Stimulated activated naive CD4-positive, alpha-beta T cell treated with Interleukin-2 at 50 U/mL for 16 hours (primary cell): ENCODE measurements around the gene C1orf105.
"Not testable (repeated sequence)": the region's sequence is repeated elsewhere in the genome, so short reads cannot be mapped to it uniquely, and the experiment has no call there.

Experiments used
- DNase-seq: peaks from one replicate; lab custom pipeline; 2025; lab: John Stamatoyannopoulos, UW

C1orf105 gene

DNA sequence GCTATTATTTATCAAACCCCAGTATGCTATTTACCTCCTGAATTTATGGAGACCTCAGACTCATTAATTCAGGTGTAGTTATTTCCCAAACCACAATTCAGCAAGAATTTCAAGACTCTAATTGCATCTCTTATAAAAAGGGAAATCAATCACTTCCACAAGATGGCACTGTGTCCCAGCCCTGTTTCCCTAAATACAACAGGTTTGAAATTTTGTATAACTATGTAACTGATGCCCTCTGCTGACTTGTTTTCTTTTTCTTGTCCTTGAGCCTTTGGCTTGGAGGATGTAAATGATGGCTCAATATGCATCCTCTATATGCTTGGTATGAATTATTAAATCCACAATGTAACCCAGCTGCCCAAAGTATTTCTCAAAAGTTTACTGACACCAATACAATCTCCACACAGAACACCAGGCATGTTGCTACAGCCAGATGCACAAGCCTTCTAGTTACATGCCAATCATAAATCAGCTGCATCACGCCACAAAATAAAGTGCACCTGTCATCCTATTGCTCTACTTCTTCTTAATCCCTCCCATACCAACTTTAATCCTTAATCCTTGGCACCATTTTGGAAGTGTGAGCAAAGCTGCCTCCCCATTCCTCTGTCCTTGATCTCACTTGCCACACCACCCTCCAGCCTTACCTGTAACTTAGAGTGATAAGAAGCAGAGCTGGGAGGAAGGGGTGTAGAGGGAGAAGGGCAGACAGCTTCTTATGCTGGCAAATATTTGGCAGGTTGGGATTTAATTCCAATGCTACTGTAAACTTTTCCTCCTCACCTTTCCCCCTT, 9.0 kb downstream of the C1orf105 start:
- DNase-seq: no peak

DNA sequence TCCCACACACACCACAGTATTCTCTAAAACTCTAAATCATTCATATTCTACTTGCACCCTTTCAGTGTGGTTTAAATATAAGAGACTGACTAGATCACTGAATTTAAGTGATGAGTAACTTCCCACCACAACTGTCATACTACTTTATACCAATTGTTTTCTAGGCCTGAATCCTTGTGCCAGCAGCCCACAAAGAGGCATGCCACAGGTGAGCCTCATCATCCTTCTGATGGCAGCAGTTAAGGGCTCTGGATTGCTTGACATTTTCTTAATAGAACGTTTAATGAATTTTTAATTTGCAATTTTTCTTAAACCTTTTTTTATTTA, 9.6 kb downstream of the C1orf105 start:
- no peak for DNase-seq

DNA sequence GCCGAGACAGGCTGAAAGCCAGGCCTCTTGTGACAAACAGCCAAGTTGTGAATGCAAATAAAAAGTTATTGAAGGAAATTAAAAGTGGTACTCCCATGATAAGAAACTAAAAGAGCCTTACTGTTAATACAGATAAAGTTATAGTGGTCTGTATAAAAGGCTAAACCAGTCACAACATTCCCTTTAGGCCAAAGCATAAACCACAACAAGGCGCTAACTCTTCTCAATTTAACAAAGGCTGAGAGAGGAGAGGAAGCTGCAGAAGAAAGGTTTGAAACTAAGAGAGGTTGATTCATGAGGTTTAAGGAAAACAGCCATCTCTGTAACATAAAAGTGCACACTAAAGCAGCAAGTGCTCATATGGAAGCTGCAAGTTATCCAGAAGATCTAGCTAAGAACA, 10.7 kb downstream of the C1orf105 start:
- DNase-seq: no peak

DNA sequence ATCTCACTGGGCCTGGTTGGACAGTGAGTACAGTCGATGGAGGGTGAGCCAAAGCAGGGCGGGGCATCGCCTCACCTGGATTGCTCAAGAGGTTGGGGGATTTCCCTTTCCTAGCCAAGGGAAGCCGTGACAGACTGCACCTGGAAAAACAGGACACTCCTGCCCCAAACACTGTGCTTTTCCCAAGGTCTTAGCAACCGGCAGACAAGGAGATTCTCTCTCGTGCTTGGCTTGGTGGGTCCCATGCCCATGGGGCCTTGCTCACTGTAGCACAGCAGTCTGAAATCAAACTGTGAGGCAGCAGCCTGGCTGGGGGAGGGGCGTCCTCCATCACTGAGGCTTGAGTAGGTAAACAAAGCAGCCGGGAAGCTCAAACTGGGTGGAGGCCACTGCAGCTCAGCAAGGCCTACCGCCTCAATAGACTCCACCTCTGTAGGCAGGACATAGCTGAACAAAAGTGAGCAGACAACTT, 11.3 kb downstream of the C1orf105 start:
- no peak for DNase-seq

DNA sequence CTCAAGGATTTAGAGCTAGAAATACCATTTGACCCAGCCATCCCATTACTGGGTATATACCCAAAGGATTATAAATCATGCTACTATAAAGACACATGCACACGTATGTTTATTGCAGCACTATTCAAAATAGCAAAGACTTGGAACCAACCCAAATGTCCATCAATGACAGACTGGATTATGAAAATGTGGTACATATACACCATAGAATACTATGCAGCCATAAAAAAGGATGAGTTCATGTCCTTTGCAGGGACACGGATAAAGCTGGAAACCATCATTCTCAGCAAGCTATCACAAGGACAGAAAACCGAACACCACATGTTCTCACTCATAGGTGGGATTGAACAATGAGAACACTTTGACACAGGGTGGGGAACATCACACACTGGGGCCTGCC, 16.7 kb downstream of the C1orf105 start:
- not testable (repeated sequence) for DNase-seq

DNA sequence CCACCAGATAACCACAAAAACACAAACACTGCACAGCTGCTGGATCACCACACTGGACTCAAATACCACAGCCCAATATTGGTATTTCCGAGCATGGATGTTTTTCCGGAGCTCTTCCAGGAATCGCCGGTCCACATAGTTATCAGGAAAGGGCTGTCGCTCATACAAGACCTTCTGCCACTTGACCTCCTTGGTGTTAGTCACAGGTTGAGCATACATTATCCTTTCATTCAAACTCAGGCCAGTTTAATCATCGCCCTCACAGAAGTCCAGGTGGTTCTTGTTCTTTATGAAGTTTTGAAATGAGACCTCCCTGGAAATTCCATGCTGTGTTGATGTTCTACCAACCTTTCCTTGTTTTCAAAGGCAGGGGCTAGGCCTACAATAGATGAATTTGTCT, 21.9 kb downstream of the C1orf105 start:
- no peak for DNase-seq

DNA sequence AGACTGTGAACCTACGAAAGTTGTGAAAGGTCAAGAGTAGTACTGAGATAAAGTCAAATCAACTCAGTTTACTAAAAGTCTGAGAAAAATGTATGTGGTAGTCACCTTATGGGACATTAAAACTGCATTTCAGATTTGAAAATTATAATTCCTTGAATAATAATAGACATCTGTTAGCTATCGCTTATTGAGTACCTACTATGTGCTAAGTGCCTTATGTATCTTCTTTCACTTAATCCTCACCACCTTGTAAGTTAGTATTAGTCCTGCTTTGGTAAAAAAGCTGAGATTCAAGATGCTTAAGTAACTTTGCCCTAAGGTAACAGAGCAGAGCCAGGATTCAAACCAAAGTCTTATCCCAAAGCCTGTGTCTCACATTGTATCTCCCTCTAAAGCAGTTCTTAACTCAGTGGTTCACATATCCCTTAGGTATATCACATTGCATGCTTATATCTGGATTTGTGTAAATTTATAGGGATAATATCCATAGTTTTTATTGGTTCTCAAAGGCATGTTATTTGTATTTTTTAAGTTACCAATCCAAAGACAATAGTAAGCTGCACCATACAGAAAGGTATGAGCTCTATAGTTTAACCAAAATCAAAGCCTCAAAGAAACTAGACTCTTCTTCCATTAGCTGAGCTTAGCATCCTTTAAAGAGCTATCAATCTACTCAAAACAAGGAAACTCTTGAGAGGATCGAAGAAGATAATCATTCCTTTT, 22.5 kb downstream of the C1orf105 start:
- DNase-seq: no peak

DNA sequence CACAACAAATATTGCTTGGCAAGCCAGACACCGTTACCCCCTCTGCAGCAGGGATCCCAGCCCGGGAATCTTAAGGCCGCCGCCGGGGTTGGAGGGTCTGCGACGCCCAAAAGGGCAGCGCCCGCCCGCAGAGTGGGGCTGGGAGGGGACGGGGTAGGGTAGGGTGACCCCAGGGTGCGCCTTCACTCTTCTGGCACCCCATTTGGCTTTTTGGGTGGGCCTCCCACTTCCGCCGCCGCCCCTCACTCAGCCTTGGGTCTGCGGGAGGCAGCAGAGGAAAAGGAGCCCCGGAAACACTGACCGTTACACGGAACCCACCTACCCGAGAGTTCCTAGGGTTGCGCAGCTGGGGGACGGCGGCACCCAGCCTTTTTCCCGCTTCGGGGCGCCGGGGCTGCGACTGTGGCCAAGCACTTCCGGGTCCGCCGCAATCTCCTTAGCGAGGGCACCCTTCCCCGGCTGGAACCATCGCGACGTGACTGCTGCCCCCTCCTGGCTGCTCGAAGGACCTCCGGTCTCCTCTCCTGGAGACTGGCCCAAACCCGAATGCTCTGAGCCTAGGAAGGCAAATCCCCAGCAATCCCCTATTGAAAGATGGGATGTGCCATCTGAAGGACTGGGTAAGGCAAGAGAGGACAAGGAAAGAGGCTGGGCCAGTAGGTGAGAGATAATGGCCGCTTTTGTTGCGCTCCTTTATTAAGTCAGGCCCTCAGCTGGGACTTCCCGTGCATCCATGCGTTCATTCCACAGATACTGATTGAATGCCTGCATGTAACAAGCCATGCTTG, 23.4 kb downstream of the C1orf105 start, which contains the start of gene PIGC:
PIGC (minus strand) TSS at position 404 of the 788 bp plus-strand sequence. CDS start 1,447 bp downstream, outside the sequence.
- DNase-seq: peak; percentile 91

DNA sequence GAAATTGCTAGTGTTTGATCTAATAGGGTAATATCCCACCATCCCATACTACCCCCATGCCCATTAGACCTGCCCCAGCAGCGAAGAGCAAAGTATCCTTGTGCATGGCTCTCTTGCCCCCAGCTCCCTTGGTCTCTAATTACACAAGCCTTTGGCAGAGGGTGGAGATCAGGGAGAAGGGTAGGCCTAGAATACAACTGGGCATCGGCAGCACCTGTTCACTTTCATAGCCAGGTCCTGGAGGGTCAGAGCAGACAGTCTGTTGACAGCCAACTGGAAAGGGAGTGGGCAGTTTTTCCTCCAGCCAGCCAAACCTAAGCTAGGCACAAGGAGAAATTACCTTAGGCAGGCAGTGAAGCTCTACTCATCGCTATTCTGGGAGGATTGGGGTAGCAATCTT, 26.1 kb downstream of the C1orf105 start:
- DNase-seq: no peak

DNA sequence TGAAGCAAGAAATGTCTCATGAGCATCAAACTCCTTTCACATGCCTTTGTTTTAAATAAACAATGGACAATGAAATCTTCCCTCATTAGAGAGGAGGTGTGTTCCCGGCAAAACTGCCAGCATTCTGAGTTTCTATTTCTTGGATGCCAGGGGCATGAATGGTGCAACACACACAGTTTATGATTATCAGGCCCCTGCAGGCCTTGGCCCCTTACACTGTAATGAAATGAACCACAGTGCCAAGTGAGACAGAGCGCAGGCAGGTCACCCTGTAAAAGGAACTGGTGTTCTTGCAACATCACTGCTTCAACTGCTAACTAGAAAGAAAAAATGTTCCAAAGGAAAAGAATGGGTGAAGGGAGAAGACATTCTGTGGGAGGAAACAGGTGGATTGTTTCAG, 27.2 kb downstream of the C1orf105 start:
- DNase-seq: no peak

DNA sequence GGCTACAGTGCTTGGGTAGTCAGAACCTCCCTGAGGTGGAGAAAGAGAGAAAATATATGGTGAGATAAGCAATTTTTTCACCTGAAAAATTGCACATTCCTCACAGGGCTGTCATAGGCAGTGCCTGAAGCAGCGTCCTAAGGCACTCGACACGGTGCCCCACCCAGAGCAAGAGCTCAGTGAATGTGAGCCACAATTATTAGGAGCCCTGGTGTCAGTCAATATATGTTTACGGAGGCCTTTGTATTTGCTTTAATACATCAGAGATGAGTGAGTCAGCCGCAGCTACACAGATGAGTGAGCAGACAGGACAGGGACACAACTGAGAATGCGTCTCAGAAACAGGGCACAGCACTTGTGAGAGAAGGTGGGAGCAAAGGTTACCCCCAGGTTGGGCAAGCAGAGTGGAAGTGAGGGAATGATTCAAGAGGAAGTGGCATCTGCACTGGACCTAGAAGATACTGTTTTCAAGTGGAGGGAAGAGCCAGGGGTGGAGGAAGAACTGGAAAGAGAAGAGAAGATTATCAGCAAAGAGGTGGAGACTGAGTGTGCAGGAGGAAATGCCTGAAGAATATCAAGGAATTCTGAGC, 28.6 kb downstream of the C1orf105 start:
- DNase-seq: no peak

DNA sequence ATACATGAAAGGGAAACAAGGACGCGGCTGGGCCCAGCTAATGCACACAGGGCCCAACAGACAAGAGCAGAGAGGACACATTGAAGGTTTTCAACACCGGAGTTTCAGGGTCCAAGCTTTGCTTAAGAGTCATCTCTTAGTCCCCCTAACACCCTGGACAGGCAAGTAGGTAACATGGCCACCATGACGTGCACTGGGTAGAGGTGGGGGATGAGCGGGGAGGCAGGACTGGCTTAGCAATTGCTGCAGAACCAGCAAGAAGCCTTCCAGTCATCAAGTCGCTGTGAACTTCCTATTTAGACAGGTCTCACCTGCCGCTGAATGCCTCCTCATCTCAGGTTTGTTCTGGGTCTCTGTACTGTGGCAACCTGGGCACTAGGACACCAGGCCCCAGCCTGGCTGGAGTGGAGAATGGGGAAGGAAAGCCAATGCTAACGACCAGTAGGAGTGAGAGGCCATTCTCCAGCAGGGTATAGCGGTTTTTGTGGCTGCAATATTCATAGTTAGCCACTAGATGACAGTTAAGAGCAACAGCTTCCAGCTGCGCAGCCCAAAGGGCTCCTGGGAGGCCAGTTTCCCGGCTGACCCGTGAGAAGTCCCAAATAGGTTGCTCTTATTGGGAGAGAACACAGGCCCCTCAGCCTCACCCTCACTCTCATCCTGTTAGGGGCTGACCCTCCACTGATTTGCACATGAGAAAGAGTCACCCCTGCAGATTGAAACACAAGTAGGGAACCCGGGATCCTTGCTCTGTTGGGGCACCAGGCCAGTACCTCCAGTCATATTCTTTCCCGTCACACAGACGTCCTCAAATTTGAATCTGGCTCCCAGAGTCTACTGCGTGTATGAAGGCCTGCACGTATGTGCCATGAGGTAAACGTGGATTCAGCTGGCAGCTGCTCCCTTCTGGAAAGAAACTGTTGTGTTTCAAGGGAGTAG, 29.4 kb downstream of the C1orf105 start:
- no peak for DNase-seq

DNA sequence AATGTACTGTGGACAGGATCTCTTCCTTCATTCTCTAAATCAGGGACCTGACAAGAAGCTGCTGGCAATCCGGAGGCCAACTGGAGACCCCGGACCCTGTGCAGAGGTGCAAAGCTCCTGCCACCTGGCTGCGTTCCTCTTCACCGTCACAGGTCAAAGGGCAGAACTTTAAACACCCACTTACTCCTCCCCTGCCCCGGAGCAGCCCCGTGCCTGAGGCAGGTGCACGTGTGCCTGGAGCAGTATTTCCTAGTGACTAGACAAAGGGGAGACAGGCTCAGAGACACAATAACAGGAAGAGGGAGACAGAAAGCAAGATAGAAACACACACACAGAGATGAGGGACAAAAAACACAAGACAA, 30.0 kb downstream of the C1orf105 start:
- DNase-seq: no peak

DNA sequence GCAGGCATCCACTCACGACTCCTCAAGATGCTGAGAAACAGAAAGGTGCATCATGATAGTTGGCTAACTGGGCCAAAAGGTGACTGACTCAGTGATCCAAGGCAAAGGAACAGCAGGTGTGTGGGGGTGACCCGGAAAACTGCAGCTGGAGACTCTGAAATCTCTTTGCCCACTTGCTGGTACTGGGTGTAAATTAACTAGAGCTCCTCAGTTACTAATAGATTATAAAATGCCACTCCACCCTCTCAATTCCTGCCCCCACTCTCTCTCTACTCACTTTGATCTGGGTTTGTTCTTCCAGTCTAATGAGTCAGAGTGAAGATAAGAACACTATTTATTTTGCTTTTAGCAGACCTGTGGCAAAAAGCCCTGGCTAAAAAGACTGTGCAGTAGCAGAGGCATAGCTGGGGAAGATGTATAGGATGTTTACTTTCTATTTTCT, 30.5 kb downstream of the C1orf105 start:
- DNase-seq: no peak

DNA sequence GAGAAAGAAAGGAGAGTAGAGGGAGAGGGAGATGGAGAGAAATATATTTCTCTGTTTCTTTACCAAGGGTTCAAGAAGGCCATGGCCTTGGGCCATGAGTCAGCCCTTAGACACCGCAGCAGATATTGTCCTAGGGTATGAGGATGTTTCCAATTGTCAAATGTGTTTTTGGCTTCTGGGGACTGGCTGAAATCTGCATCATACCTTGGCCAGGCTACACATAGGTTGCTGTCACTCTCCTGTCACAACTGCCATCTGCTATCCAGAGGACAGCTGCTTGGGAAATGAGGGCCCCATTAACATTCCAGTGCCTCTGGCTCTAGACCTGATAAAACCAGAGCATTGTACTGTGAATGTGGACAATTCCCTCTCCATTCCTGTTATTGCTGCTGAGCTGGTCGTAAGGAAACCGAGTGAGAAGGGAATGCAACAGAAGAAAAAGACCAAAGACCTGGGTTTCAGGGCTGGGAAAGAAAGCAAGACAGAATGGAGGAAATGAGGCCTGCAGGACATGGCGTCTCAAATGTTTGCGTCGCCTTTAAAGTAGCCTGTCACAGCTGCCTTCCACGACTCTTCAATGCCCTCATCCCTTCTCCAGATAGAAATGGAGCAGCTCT, 32.2 kb downstream of the C1orf105 start:
- no peak for DNase-seq

DNA sequence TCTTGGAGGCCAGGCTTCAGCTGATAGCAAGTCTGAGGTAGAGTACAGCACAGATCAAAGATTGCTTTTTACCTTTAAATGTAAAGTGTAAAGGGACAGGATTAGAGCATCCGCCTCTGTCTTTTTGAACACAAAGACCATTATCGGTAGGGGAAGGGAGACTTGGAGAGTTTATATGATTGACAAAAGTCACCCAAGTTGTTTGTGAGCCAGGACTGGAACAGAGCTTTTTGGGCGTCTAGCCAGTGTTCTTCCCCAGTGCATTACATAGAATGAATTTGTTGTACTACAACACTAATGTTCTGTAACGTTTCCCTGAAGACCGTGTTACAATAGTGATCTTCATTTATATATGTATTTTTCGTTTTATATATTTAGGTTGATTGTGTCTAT, 32.7 kb downstream of the C1orf105 start:
- DNase-seq: no peak

DNA sequence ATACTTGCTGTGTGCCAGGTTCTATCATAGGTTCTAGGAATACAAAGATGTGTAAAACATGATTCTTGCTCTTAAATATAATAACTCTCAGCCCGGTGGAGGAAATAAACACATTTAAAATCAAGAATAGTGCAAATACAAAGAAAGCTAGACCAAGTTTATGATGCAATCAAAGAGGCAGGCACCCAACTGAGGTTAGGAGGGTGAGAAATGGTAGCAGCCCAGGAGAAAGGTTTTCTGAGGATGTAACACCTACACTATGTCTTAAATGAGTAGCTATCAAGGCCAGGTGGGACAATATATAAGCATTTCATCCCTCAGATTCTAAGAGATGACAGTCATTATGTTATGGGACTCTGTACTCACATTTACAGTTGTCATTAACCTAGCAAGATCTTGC, 33.1 kb downstream of the C1orf105 start:
- no peak for DNase-seq

DNA sequence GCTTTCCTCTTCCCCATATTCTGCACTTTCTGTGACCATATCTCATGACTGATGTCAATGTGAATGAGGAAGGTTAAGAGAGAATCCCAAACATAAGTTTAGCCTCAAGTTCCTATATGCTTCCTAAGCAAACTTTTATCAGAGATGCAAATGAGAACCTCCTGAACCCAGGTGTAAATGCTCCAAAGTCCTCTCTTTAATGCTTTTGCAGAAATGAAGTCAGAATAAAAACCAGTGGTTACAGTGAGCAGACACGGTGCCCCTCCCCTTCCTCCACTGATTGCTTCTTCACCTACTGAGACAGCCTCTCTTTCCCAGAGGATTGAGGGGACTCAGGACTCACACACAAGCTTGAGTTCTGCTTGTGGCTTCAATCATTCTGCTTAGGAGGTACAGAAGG, 35.0 kb downstream of the C1orf105 start:
- DNase-seq: no peak

DNA sequence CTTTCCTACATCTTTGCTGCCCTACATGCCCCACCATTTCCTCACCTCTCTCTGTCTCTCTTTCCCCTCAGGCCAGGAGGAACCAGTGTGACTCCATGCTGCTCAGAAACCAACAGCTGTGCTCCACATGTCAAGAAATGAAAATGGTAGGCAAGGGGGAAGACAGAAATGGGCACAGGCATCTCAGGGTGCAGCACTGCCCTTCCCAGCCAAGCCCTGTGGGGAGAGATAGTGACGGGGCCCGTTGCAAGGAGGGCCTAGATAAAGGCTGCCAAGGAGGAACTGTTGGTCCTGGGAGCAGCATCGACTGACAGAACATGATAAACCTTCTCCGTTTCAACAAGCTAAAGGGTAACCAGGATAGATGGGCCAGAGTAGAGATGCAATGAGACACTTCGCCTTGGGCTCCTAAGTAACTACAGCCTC, 35.9 kb downstream of the C1orf105 start:
- DNase-seq: no peak

DNA sequence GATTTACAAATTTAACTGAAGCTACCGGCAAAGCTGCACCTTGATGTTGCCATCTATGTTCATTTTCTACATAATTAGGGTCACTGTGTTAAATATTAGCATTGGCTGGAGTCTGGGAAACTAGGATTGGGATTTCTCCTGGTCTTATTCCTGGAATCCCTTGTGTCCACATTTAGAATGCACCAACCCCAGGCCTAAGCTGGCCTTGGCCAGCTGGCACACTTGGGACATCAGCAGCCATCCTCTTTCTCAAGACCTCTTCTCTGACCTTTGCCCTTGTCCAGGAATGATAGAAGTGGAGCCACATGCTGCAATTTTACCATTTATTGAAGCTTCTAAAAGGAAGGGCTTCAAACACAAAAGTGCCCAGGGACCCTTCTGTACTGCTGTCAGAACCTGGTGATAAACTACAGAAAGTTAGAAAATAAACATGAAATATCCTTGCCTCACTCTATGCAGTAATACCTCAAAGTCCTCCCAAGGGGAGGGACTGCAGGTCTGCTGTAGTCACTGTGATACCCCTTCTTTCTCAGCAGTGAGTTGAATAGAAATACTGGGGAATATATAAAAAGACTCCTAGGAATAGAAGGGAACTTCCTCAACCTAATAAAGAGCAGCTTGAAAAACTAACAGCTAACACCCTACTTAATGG, 37.1 kb downstream of the C1orf105 start:
- no peak for DNase-seq
